IPS-11a (cell line): Measurements from ENCODE around the gene OR52W1.
"Not testable (repeated sequence)": the region's sequence is repeated elsewhere in the genome, so short reads cannot be mapped to it uniquely, and the experiment has no call there.

Source experiments
- H3K4me3 ChIP-seq: one replicate; pipeline ENCODE4 v1.5.1; 2013; ENCODE audit warnings: low read depth, low read length, control low read depth

The OR52W1 gene

GRCh38 chr11:6216501-6216900 is 17.5 kb downstream of the OR52W1 start:
- H3K4me3 ChIP-seq: no peak overlapping the region

GRCh38 chr11:6217722-6218121 is 18.7 kb downstream of the OR52W1 start:
- no peak overlapping the region for H3K4me3 ChIP-seq

- no peak overlapping the region for H3K4me3 ChIP-seq
Observed at GRCh38 chr11:6219359-6219758, 20.3 kb downstream of the OR52W1 start.

GRCh38 chr11:6223854-6224253 is 24.8 kb downstream of the OR52W1 start:
- no peak overlapping the region for H3K4me3 ChIP-seq

- H3K4me3 ChIP-seq: no peak overlapping the region
Observed at GRCh38 chr11:6224421-6224820, 25.4 kb downstream of the OR52W1 start.

- no peak overlapping the region for H3K4me3 ChIP-seq
Observed at GRCh38 chr11:6225024-6225423, 26.0 kb downstream of the OR52W1 start.

GRCh38 chr11:6225896-6226295 is 26.9 kb downstream of the OR52W1 start:
- H3K4me3 ChIP-seq: no peak overlapping the region

GRCh38 chr11:6228520-6228919 is 29.5 kb downstream of the OR52W1 start:
- H3K4me3 ChIP-seq: no peak overlapping the region

GRCh38 chr11:6229911-6230310 is 30.9 kb downstream of the OR52W1 start:
- no peak overlapping the region for H3K4me3 ChIP-seq

- no peak overlapping the region for H3K4me3 ChIP-seq
Observed at GRCh38 chr11:6232899-6233298, 33.9 kb downstream of the OR52W1 start.

GRCh38 chr11:6233984-6234386 is 35.0 kb downstream of the OR52W1 start:
- H3K4me3 ChIP-seq: peak overlapping the region; percentile 97

- peak within 1 kb of the TSS; percentile 97 for H3K4me3 ChIP-seq
Observed at GRCh38 chr11:6234387-6235107, 35.5 kb downstream of the OR52W1 start, which contains the start of gene FHIP1B. TSS of gene FHIP1B (minus strand) at chr11:6234636. CDS start at chr11:6224516, 10,120 bp downstream.

GRCh38 chr11:6237266-6237665 is 38.2 kb downstream of the OR52W1 start:
- no peak overlapping the region for H3K4me3 ChIP-seq

GRCh38 chr11:6237761-6238302 is 38.8 kb downstream of the OR52W1 start:
- no peak overlapping the region for H3K4me3 ChIP-seq

GRCh38 chr11:6238902-6239301 is 39.9 kb downstream of the OR52W1 start, which contains the start of gene CNGA4:
TSS of gene CNGA4 (plus strand) at chr11:6239089. CDS start at chr11:6239207, 118 bp downstream.
- no peak within 1 kb of the TSS for H3K4me3 ChIP-seq

- H3K4me3 ChIP-seq: no peak overlapping the region
Observed at GRCh38 chr11:6240139-6240538, 41.1 kb downstream of the OR52W1 start.

GRCh38 chr11:6240781-6241180 is 41.8 kb downstream of the OR52W1 start:
- H3K4me3 ChIP-seq: no peak overlapping the region

- H3K4me3 ChIP-seq: no peak overlapping the region
Observed at GRCh38 chr11:6241316-6241715, 42.3 kb downstream of the OR52W1 start.

GRCh38 chr11:6245536-6245935 is 46.5 kb downstream of the OR52W1 start:
- H3K4me3 ChIP-seq: no peak overlapping the region

- no peak overlapping the region for H3K4me3 ChIP-seq
Observed at GRCh38 chr11:6248248-6248647, 49.2 kb downstream of the OR52W1 start.

GRCh38 chr11:6248897-6249296 is 49.9 kb downstream of the OR52W1 start:
- not testable (repeated sequence) for H3K4me3 ChIP-seq
